GM18519 (cell line): ENCODE measurements around the gene ARHGAP31.
"Not testable (repeated sequence)": the region's sequence is repeated elsewhere in the genome, so short reads cannot be mapped to it uniquely, and the experiment has no call there.

ENCODE experiments used
- ATAC-seq: cut with Tn5 transposase; IDR thresholded peaks from one replicate; pipeline ENCODE4 v1.9.1; 2021; ENCODE audit warnings: mild to moderate bottlenecking, moderate library complexity; ENCODE audit not compliant: unreplicated experiment, low FRiP score

ARHGAP31 gene

DNA sequence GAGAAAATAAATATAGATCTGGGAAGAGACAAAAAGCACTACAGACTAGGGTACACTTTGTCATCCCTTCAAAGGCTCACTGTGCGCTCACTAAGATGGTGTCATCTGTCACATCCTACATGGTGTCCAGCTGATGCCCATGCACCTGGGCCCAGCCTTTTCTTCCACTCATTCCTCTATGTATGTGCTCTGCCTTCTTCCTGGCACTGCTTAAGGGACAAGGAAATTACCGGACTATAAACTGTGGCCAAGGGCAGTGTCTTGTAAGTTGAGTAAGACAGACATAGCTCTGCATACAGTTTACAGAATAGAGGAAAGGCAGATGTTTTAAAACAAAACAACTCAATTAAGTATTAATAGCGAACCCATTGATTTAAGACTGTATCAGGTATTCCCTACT, 52.9 kb downstream of the ARHGAP31 start:
- no peak for ATAC-seq

DNA sequence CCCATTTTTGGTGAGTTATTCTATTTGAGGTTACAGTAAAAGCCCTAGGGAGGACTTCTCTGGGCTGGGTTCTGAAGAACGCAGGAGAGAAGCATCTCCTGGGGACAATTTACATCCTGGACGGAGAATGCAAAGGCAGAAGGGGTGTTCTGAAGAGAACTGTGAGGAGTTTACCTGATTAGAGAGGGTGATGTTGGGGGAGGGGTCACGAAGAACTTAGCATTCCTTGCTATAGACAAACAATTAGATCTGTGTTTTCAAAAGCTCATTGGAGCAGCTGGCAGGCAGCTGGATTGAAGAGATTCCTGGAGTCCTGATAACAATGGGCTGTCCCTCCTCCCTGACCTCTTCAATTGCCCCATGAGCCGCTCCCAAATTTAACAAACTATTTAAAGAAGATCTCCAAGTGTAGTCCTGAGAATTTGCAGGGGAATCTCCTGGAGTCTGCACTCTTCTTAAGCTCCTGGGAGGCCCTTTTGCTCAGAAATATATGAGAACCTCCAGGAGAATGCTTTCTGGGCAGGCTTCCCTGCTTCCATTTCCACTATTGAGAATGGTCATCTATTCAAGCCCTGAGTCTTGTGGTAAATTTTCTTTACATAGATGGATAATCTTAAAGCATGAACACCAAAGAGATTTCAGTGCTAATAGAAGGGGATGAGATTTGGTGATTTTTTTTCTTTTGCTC, 55.3 kb downstream of the ARHGAP31 start:
- ATAC-seq, result no peak

DNA sequence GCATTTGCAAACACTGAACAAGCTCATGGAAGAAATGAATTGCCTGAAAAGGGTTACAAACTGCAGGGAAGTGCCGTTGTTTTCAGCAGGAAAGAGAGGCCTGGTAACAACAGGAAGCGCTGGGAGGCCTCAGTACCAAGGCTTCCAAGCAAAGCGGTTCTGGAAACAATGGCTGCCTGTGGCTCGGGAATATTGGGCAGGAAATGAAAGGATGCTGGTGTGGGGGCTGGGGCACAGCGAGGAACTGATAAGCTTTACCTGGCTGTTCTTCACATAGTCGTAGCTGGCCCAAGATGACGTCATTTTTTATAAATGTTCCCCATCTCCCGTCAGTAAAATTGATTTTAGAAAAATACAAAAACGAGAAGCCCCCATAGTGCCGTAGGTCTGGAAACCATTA, 55.9 kb downstream of the ARHGAP31 start:
- no peak for ATAC-seq

DNA sequence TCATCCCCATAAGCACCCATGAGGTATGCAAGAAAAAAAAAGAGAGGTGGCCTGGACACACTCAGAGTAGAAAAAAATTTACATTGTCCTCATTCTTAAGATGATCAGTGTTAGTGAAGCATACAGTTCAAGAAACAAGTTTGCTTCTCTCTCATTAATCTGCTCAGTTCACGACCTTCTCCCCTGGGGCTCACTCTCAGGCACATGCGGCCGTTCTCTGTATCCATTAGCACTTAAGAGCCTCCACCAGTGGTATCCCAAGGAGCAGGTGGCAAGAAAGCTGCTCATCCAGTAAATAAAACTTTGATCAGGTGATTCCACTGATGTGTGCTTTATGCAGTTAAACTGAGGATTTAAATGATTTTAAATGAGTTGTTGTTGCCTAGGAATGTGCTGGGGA, 57.4 kb downstream of the ARHGAP31 start:
- ATAC-seq, result no peak

- ATAC-seq, result peak; percentile 98
These were observed 57.9 kb downstream of the ARHGAP31 start for GRCh38 chr3:119352034-119352609.

DNA sequence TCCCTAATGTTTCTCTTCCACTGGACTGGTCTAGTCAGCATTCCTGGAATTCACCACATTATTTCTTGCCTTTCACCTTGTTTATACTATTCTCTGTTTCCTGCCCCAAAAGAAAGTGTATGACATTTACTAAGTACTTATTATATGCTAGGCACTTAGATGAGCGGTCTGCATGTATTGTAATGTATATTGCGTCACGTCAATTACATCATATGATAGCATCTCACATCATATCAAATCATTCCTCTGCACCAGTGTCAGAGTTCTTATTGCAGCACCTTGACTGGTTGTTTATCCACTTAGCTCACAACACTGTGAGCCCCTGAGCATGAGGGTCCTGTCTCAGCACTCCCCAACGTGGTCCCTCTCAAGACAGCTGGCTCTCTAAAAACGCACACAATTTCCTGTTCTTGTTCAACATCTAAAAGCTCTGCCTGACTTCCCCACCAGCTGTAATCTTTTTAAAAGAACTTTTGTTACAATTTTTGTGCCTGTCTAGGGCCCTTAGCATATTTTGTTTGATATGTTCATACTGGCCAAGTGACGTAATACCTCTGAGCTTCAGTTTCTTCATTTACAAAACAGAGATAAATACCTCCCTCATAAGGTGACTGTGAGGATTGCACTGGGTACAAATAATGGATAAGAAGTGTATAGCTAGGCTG, 58.8 kb downstream of the ARHGAP31 start:
- peak; percentile 31 for ATAC-seq

GRCh38 chr3:119355608-119356007, 61.4 kb downstream of the ARHGAP31 start:
- not testable (repeated sequence) for ATAC-seq

GRCh38 chr3:119356646-119357045, 62.5 kb downstream of the ARHGAP31 start:
- no peak for ATAC-seq

DNA sequence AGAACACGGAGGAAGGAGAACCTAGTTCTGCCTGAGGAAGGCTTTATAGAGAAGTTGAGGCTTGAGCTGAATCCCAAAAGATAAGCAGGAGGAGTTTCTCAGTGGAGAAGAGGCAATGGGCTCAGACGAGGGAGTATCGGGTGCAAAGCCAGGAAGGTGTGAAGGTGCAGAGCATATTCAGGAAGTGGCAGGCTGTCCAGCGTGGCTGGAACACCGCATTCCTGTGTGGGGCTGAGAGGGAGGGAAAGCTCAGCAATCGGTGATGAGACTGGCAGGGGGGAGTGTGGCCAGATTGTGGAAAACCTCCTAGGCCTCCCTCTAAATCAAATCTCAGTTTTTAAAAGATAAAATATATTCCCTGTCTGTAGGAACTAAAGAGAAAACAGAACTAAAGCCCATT, 63.0 kb downstream of the ARHGAP31 start:
- no peak for ATAC-seq

DNA sequence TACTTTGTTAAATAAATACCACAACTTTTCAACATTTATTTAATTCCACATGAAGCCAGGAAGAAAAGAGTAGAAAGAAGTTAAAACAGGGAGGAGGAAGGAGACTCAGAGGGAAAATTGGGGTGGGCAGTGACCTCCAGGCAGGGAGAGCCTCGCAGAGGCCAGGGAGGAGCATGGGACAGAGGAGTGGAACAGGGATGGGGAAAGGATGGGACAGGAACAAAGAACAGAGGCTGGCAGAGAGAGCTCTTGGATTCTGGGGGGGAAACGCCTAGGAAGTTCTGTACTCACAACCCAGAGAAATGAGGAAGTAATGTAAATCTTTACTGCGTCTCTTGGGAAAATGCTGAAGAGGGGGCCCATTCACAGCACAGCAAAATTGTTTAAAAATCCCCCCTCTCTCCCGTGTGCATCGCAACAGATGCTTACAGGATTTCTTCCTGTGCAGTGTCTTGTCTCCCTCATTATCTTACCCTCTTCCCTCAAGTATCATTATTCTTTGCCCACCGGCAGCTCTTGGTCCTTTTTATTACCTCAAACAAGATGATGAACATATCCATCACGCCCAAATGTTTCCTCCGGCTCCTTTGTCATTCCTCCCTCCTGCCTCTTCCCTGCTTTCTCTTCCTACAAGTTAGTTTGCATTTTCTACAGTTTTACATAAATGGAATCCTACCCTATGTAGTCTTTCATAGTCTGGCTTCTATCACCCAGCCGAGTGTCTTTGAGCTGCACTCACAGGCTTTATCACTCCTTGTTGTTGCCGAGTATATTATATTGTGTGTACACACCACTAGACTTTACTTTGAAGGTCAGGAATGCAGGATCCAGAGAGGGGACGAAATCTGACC, 65.5 kb downstream of the ARHGAP31 start:
- peak; percentile 44 for ATAC-seq

- ATAC-seq, result no peak
These were observed 66.7 kb downstream of the ARHGAP31 start for GRCh38 chr3:119360736-119361462.

- ATAC-seq, result no peak
These were observed 67.8 kb downstream of the ARHGAP31 start for GRCh38 chr3:119362010-119362409.

DNA sequence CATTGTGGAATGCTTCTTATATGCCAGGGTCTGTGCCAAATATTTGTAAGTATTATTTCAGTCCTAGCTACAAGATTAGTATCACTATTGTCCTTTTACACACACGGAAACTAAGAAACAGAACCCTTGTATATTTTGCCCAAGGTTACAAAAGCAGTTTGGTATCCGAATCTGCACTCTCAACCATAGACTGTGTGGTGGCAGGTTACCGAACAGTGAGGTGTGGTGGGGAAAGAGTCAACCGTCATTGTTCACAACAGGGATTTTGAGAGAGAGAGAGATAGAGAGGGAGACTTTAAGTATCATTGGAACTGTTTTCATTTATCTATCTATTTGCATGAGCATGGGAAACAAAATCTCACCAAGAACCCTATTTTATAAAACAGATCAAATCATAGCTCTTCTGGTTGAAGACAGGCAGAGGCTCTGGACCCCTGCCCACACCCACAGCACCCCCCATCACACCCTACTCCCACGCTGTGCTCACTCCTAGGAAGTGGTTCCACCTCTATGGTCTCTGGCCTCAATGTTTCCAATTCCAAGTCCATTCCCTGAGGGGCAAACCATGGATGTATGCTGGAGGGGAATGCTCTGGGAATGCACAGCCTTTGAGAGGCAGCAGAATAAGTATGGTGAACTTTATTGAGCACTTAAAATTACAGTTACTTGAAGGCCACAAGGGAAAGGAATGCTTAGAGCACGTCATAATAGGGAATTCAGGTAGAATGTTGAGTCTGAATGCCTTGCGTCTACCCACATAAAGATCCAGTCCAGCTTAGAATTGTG, 69.0 kb downstream of the ARHGAP31 start:
- no peak for ATAC-seq

- ATAC-seq, result no peak
These were observed 70.2 kb downstream of the ARHGAP31 start for GRCh38 chr3:119364401-119364800.

- no peak for ATAC-seq
These were observed 71.2 kb downstream of the ARHGAP31 start for GRCh38 chr3:119365418-119365817.

DNA sequence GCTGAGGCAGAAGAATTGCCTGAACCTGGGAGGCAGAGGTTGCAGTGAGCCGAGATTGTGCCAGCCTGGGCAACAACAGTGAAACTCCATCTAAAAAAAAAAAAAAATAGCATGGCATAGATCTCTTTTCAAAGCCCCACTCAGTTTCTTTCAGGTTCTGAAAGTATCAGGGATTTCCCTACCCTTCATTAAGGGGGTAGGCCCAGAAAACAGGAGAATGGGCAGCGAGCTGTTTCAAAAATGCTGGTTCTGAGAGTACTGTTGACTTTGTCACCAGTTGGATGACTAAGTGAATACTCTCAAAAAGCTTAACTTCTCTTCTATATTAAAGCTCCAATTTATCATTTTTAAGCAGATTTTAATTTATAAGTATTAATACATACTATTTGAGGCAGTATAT, 72.8 kb downstream of the ARHGAP31 start:
- no peak for ATAC-seq

DNA sequence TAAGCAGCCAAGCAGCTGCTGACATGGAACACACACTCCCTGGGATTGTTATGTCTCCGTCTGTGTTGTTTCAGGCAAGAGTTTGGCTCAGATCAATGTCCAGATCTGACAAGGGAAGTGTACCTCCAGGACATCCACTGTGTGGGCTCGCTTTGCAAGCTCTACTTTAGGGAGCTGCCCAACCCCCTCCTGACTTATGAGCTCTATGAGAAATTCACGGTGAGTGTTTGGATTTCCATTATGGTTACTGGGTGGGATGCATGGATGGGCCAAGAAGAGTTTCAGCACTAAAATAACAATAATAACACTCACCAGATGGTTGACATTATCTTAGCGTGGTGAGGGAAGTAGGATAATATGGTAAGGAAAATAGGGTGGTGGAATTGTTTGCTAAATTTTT, 74.1 kb downstream of the ARHGAP31 start:
- no peak for ATAC-seq

DNA sequence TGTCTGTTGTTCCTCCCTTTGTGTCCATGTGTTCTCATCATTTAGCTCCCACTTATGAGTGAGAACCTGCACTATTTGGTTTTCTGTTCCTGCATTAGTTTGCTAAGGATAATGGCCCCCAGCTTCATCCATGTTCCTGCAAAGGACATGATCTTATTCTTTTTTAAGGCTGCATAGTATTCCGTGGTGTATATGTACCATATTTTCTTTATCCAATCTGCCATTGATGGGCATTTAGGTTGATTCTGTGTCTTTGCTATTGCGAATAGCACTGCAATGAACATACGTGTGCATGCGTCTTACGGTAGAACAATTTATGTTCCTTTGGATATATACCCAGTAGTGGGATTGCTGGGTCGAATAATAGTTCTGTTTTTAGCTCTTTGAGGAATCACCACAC, 77.6 kb downstream of the ARHGAP31 start:
- ATAC-seq, result not testable (repeated sequence)

DNA sequence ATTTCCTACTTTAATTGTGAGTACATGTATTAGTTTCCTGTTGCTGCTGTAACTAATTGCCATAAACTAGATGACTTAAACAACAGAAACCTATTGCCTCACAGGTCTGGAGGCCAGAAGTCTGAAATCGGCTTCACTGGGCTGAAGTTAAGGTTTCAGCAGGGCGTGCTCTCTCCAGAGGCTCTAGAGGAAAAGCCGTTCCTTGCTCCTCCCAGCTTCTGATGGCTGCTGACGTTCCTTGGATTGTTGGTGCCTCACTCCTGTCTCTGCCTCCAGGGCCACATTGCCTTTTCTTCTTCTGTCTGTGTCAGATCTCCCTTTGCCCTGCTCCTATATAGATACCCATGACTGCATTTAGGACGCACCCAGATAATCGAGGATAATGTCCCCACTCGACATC, 80.9 kb downstream of the ARHGAP31 start:
- ATAC-seq, result no peak

DNA sequence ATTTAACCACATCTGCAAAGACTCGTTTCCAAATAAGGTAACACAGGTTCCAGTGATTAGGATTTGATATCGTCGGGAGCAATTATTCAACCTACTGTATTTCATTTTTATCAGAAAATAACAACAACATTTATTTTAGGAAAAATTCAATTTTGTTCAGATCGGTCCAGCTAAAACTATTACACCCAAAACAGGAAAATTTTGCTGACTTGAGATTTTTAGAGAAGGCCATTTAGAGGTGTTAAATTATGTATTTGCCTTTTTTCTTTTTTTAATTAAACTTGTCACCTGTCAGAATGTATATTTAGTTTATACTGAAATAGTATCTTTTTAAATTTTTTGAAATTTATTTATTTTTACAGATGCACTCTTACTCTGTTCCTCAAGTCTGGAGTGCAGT, 81.3 kb downstream of the ARHGAP31 start:
- no peak for ATAC-seq
